Measurements from ENCODE around the gene MEG3. TPM values are rescaled to one million over a fixed set of nuclear protein-coding genes. Genes with fewer than 3 reads are reported as not detected.

Gene MEG3
- total RNA-seq, 3 donors from 2014 or later (not counting 1 experiment from before 2014, with no cell fraction given), result 1.0 to 6.6 (median 1.9) TPM

DNA sequence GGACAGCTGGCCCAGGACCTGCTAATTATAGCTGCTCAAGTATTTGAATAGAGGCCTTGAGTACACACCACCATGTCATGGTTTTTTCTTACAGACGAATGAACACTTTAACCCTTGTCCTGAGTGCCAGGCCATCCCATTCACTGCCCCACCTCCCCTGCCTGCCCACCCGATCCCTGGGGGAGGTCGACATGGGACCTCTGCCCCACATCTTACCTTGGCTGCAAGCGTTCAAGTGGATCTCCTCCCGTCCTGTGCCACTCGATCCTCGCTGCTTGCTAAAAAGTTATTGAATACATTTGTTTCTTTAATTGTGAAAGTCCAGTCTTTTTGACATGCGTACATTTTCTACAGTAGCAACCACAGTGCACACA lies 67.3 kb downstream of the MEG3 start:
- 89% methylated on average over 8 of the region's 8 CpGs for WGBS (ENCODE audit: insufficient coverage)
- intact Hi-C loops (cut with micrococcal nuclease), result no loop called here
- no peaks in the 10 kb centered on the region for H3K27me3 ChIP-seq (ENCODE audit: control insufficient read depth, insufficient read depth, low read length)
- no peaks in the 10 kb centered on the region for H3K4me1 ChIP-seq (ENCODE audit: control insufficient read depth, insufficient read depth, low read length)
- DNase-seq (no peak), ATAC-seq (no peak)
- Mint-ChIP-seq H3K36me3 (no peaks in the 10 kb centered on the region), H3K27me3 (ENCODE audit: low read depth in 2 of 2) (peaks cover 10 to 16% of the 10 kb centered on the region in 2 donors), H3K4me3 (no peak overlapping the region), H3K4me1 (no peaks in the 10 kb centered on the region), H3K27ac (no peak overlapping the region), H3K9me3 (no peaks in the 10 kb centered on the region)
- H3K4me3 ChIP-seq (ENCODE audit: low read length), result no peak overlapping the region
- no peak overlapping the region for H3K27ac ChIP-seq (ENCODE audit: low read length)
- H3K36me3 ChIP-seq (ENCODE audit: control insufficient read depth, insufficient read depth, low read length), result no peaks in the 10 kb centered on the region
- no peaks in the 10 kb centered on the region for H3K9me3 ChIP-seq (ENCODE audit: control insufficient read depth, insufficient read depth, low read length)
- TF ChIP-seq, protein P1, sequence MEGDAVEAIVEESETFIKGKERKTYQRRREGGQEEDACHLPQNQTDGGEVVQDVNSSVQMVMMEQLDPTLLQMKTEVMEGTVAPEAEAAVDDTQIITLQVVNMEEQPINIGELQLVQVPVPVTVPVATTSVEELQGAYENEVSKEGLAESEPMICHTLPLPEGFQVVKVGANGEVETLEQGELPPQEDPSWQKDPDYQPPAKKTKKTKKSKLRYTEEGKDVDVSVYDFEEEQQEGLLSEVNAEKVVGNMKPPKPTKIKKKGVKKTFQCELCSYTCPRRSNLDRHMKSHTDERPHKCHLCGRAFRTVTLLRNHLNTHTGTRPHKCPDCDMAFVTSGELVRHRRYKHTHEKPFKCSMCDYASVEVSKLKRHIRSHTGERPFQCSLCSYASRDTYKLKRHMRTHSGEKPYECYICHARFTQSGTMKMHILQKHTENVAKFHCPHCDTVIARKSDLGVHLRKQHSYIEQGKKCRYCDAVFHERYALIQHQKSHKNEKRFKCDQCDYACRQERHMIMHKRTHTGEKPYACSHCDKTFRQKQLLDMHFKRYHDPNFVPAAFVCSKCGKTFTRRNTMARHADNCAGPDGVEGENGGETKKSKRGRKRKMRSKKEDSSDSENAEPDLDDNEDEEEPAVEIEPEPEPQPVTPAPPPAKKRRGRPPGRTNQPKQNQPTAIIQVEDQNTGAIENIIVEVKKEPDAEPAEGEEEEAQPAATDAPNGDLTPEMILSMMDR (IDR thresholded peaks at IDR 0.05), result no peak

- Histone ChIP-seq H3K36me3 (ENCODE audit: control insufficient read depth, insufficient read depth, low read length) (no peaks in the 10 kb centered on the region), H3K27me3 (ENCODE audit: control insufficient read depth, insufficient read depth, low read length) (no peaks in the 10 kb centered on the region), H3K9me3 (ENCODE audit: control insufficient read depth, insufficient read depth, low read length) (no peaks in the 10 kb centered on the region), H3K4me1 (ENCODE audit: control insufficient read depth, insufficient read depth, low read length) (no peaks in the 10 kb centered on the region), H3K4me3 (ENCODE audit: low read length) (no peak overlapping the region), H3K27ac (ENCODE audit: low read length) (no peak overlapping the region)
- peaks cover 10 to 15% of the 10 kb centered on the region in 2 donors for H3K27me3 Mint-ChIP-seq (ENCODE audit: low read depth in 2 of 2)
- no peak overlapping the region for H3K4me3 Mint-ChIP-seq
- H3K4me1 Mint-ChIP-seq, result no peaks in the 10 kb centered on the region
- ATAC-seq (no peak), DNase-seq (no peak)
- 88% methylated on average over 11 of the region's 11 CpGs for WGBS (ENCODE audit: insufficient coverage)
- no peak overlapping the region for H3K27ac Mint-ChIP-seq
- intact Hi-C loops (cut with micrococcal nuclease), result no loop called here
- TF ChIP-seq, protein P1 (IDR thresholded peaks at IDR 0.05), result no peak
- H3K9me3 Mint-ChIP-seq, result no peaks in the 10 kb centered on the region
- no peaks in the 10 kb centered on the region for H3K36me3 Mint-ChIP-seq
Measured at GRCh38 chr14:100893760-100894159, 67.8 kb downstream of the MEG3 start.

GRCh38 chr14:100894416-100894815 lies 68.5 kb downstream of the MEG3 start:
- Histone ChIP-seq H3K4me3 (ENCODE audit: low read length) (no peak overlapping the region), H3K27ac (ENCODE audit: low read length) (no peak overlapping the region), H3K4me1 (ENCODE audit: control insufficient read depth, insufficient read depth, low read length) (no peaks in the 10 kb centered on the region), H3K27me3 (ENCODE audit: control insufficient read depth, insufficient read depth, low read length) (peaks cover 5% of the 10 kb centered on the region), H3K36me3 (ENCODE audit: control insufficient read depth, insufficient read depth, low read length) (no peaks in the 10 kb centered on the region), H3K9me3 (ENCODE audit: control insufficient read depth, insufficient read depth, low read length) (no peaks in the 10 kb centered on the region)
- Mint-ChIP-seq H3K27me3 (ENCODE audit: low read depth in 2 of 2) (peaks cover 9 to 15% of the 10 kb centered on the region in 2 donors), H3K4me1 (no peaks in the 10 kb centered on the region), H3K9me3 (no peaks in the 10 kb centered on the region), H3K27ac (no peak overlapping the region), H3K36me3 (no peaks in the 10 kb centered on the region), H3K4me3 (no peak overlapping the region)
- DNase-seq, result no peak
- TF ChIP-seq, protein P1 (IDR thresholded peaks at IDR 0.05), result no peak
- ATAC-seq, result no peak
- intact Hi-C loops (cut with micrococcal nuclease), result no loop called here
- 77% methylated on average over 6 of the region's 6 CpGs for WGBS (ENCODE audit: insufficient coverage)

DNA sequence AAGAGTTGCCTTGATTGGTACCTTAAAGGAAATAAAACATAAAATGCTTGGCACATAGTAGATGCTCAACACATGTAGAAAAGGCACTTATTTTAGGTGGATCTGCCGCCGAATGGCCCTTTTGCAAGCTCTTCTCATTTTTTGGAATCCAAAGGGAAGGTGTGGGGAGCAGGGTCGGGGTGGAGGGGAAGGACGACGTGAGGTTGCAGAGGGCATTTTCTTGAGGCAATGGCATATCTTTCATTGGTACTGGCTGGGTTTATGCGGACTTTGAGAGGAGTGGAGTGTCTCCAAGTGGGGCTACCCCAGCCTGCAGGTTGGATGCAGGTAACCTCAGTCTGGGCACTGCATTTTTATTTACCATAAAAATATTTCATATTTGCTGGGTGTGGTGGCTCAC lies 69.5 kb downstream of the MEG3 start:
- H3K36me3 Mint-ChIP-seq, result no peaks in the 10 kb centered on the region
- H3K9me3 Mint-ChIP-seq, result no peaks in the 10 kb centered on the region
- Histone ChIP-seq H3K27ac (ENCODE audit: low read length) (no peak overlapping the region), H3K36me3 (ENCODE audit: control insufficient read depth, insufficient read depth, low read length) (no peaks in the 10 kb centered on the region), H3K27me3 (ENCODE audit: control insufficient read depth, insufficient read depth, low read length) (peaks cover 5% of the 10 kb centered on the region), H3K9me3 (ENCODE audit: control insufficient read depth, insufficient read depth, low read length) (no peaks in the 10 kb centered on the region), H3K4me3 (ENCODE audit: low read length) (no peak overlapping the region), H3K4me1 (ENCODE audit: control insufficient read depth, insufficient read depth, low read length) (no peaks in the 10 kb centered on the region)
- no peak overlapping the region for H3K27ac Mint-ChIP-seq
- no peaks in the 10 kb centered on the region for H3K4me1 Mint-ChIP-seq
- ATAC-seq (no peak), DNase-seq (no peak)
- intact Hi-C loops (cut with micrococcal nuclease), result no loop called here
- 98% methylated on average over 6 of the region's 6 CpGs for WGBS (ENCODE audit: insufficient coverage)
- H3K27me3 Mint-ChIP-seq (ENCODE audit: low read depth in 2 of 2), result peaks cover 11 to 18% of the 10 kb centered on the region in 2 donors
- no peak overlapping the region for H3K4me3 Mint-ChIP-seq
- TF ChIP-seq, protein P1 (IDR thresholded peaks at IDR 0.05), result no peak

All from natural killer cell (primary cell).